Jurkat, Clone E6-1 (cell line): ENCODE results near the gene PEX16.
"Not testable (repeated sequence)": the region's sequence is repeated elsewhere in the genome, so short reads cannot be mapped to it uniquely, and the experiment has no call there.

Experiments
- DNase-seq: peaks from one replicate; pipeline ENCODE4 v3.0.0-alpha.2; 2011; ENCODE audit warnings: low read depth, low spot score
- H3K4me3 ChIP-seq: 2 replicates; pipeline ENCODE4 v1.5.1; 2011; ENCODE audit warnings: mild to moderate bottlenecking, low read length, control low read depth, moderate library complexity

The PEX16 gene

GRCh38 chr11:45920531-45921477, 3.1 kb upstream of the PEX16 start:
- DNase-seq, result no peak

GRCh38 chr11:45919806-45920530, 2.3 kb upstream of the PEX16 start:
- DNase-seq, result no peak

More at GRCh38 chr11:45920531-45921477, 3.1 kb upstream of the PEX16 start:
- H3K4me3 ChIP-seq, result no peak overlapping the region

DNA sequence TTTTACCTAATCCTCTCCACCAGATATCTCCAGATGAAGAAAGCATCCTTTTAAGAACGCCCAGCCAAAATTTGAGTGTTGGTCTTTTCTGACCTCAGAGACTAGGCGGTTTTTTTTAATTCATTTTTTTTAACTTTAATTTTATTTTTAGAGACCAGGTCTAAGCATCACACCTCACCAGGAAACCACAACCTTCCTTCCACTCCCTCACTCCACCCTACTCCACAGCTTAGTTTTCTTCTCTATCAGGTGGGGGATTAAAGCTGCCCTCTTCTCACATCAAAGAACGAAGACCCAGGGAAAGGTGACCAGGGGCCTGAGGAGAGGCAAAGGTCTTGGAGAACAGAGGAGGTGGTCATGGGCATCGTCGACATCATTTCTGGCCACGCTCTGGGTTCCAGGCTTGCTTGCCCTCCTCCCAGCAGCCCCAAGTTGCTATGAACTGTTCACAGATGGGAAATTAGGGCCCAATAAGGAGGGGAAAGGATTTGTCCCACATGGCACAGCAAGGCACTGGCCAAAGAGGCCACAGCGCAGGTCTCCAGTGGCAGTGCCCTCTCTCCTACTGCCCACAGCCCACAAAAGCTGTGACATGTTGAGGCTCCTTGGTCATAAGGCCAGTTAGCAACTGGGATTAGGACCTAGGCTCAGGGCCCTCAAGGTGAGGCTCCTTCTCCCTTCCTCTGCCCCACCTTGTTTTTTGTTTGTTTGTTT, 1.4 kb upstream of the PEX16 start:
- H3K4me3 ChIP-seq, result peak overlapping the region; percentile 99
- DNase-seq, result no peak

More at GRCh38 chr11:45919806-45920530, 2.3 kb upstream of the PEX16 start:
- no peak overlapping the region for H3K4me3 ChIP-seq

GRCh38 chr11:45918331-45918941, 759 bp upstream of the PEX16 start:
- DNase-seq, result peak; percentile 49
- H3K4me3 ChIP-seq, result peak overlapping the region; percentile 99

DNA sequence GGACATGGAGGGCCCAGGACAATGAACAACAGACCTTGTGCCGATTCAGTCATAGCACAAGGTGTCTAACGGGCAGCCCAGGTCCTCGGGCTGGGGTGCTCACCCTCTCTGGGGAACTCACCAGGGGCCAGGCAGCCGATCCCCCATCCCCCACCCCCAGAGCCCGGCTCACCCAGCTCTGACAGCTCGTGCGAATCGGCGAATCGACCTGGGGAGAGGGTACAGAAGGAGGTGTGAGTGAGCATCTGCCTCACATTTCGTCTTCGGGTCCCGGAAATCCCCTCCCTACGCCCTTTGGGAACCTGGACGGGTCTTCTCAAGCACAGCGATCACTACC, 423 bp downstream of the PEX16 start:
- no peak for DNase-seq
- H3K4me3 ChIP-seq, result peak overlapping the region; percentile 99

DNA sequence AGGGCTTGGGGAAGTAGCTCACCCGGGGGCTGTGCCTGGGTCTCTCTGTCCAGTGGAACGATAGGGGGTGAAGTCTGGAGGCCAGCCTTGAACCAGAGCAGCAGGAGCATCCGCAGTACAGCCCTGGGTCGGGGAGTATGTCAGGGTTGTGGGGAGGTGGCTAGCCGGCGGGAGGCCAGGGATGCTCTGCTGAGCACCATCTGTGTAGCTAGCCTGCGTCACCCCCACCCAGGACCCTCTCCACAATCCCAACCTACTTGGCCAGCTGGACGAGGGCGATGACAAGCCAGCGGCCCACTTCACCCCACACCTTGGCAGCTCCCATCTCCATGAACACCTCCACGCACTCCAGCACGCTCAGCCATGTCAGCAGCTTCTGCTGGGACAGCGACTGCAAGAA, 2.2 kb downstream of the PEX16 start:
- no peak for DNase-seq

DNA sequence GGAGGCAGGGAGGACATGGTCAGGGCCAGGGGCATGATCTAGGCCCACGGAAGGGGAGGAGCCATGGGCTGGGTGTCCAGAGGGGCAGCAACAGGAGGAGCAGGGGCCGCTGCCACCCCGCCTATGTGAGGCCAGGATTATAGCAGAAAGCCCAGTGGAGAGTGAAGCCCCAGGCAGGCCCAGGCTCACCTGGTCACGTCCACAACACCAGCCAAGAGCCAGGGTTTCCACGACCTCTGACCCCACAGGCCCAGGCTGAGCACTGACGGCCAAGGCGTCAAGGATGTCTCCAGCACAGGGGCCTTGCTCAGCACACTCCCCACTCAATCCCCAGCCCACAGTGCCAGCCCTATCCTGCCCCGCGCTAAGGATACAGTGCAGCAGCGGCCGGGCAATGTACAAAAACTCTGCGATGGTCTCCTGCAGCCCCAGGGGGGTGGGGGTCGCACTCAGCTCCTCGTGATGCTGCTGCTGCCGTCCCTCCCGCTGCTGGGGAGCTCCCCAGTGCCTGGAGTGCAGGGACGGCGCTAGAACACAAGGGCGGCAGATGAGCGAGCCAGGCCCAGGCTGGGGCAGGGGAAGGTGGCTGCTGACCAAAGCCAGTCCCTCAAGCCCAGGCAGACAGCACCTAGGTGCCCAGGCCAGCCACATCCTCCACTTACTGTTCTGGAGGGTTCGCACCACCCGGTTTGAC, 3.6 kb downstream of the PEX16 start:
- no peak overlapping the region for H3K4me3 ChIP-seq
- no peak for DNase-seq

More for the DNA sequence above, 2.2 kb downstream of the PEX16 start:
- no peak overlapping the region for H3K4me3 ChIP-seq

DNA sequence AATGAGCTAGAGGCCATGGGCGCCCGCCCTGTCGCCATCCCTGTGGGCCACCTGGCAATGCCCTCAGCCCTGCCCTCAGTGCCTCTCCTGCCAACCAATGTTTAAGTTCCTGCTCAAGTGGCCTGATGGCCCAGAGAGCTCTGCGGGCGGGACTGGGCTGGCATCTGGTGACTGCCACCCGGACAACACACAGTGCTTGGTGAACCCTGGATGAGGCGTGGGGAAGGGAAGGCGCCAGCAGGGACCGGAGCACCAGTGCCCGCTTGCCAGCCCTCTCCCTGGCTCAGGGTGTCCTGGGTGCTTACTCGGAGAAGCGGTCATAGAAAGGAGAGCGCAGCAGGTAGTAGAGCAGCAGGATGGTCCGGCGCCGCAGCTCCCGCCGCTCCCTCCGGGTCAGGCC, 4.2 kb downstream of the PEX16 start:
- DNase-seq, result no peak
- H3K4me3 ChIP-seq, result no peak overlapping the region

- H3K4me3 ChIP-seq, result no peak overlapping the region
- no peak for DNase-seq
These were observed 7.1 kb downstream of the PEX16 start for GRCh38 chr11:45910623-45911022.

DNA sequence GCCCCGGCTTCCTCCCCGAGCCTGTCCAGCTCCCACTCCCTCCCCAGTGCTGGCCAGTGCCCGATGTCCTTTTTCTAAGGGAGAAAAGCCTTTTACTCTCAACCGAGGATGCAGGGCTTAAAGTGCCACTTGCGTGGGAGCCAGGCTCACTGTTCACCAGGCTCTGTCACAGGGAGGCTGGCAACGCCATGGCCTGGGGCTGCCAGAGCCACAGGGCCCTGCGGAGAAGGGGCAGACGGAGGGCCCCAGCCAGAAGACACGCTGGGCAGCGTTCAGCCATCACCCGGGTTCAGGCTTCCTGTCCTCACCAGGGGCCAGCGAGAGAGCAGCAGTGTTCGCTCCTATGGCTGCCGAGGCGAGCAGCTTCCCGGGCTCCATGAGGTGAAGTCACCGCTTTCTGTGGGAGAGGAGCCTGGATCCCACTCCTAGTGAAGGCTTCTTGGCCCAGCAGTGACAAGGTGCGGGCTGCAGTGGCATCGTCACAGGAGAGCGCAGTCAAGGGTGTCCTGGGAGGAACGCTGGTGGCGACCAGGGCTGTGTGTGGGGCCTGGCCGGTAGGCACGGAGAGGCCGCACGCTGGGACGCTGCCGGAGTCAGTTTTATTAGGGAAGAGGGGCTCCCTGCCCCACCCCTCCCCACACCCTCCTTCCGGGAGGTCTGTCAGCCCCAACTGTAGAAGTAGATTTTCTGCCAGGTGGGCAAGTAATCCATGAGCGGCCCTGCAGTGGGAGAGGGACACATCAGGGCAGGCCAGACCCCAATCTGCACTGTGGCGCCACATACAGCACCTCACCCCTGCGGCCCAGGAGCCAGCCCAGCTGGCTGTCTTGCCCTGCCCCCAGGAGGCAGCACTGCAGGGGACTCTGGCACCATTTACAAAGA, 7.8 kb downstream of the PEX16 start:
- no peak overlapping the region for H3K4me3 ChIP-seq
- no peak for DNase-seq

GRCh38 chr11:45907911-45908370, 9.7 kb downstream of the PEX16 start:
- H3K4me3 ChIP-seq, result no peak overlapping the region
- no peak for DNase-seq

GRCh38 chr11:45906965-45907611, 10.6 kb downstream of the PEX16 start, which contains the start of gene FREY1:
TSS of gene FREY1 (minus strand) at chr11:45907271. CDS start at chr11:45907245, 26 bp downstream.
- no peak for DNase-seq
- no peak within 1 kb of the TSS for H3K4me3 ChIP-seq

DNA sequence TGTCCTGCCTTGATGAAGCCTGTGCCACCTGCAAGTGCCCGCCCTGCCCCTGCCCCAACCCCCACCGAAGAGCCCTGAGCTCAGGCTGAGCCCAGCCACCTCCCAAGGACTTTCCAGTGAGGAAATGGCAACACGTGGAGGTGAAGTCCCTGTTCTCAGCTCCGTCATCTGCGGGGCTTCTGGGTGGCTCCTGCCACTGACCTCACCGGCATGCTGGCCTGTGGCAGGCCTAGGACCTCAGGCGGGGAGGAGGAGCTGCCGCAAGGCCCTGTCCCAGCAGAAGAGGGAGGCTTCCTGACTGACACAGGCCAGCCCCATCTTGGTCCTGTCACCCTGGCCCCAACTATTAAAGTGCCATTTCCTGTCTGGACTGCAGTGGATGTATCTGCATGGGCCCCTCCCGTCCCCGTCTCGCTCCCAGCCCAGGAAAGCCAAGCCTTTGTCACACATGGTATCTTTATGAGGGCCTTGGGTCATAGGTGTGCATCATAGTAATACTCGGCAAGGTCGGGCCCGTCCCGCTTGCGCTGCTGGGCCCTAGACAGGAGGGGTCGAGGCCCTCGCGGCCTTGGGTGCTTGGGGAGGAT, 11.5 kb downstream of the PEX16 start:
- no peak for DNase-seq

DNA sequence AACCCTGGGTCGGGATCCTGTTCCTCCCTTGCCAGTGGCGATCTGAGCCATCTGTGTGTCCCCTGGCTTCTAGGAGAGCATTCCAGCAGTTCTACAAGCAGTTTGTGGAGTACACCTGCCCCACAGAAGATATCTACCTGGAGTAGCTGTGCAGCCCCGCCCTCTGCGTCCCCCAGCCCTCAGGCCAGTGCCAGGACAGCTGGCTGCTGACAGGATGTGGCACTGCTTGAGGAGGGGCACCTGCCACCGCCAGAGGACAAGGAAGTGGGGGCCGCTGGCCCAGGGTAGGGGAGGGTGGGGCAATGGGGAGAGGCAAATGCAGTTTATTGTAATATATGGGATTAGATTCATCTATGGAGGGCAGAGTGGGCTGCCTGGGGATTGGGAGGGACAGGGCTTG, 12.1 kb downstream of the PEX16 start:
- not testable (repeated sequence) for H3K4me3 ChIP-seq, DNase-seq

More for the DNA sequence above, 11.5 kb downstream of the PEX16 start:
- no peak overlapping the region for H3K4me3 ChIP-seq

GRCh38 chr11:45905095-45905494, 12.6 kb downstream of the PEX16 start:
- no peak overlapping the region for H3K4me3 ChIP-seq
- no peak for DNase-seq

DNA sequence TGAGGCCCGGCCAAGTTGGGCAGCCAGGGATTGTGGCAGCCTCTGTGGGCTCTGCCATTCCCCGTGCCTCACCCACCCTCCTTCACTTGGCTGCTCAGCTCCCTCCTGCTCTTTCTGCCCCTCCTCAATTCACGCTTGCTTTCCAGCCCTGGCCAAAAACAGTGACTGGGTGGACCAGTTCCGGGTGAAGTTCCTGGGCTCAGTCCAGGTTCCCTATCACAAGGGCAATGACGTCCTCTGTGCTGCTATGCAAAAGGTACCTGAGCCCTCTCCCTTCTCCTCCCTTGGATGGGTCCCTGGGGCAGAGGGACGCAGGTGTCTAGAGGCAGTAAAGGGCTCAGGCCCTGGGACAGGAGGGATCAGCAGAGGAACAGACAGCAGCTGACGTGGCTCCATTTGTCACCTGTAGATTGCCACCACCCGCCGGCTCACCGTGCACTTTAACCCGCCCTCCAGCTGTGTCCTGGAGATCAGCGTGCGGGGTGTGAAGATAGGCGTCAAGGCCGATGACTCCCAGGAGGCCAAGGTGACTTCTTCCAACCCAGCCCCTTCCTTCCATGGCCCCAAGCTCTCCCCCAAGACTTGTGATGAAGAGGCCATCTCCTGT, 13.3 kb downstream of the PEX16 start:
- DNase-seq, result no peak
- no peak overlapping the region for H3K4me3 ChIP-seq
